Cardiac fibroblast (primary cell): ENCODE data around the gene BTBD16.

Experiments used
- DNase-seq, 2 donors: peaks; one replicate each; pipeline versions ENCODE4 v3.0.0 to v3.0.0-alpha.2; 2010; ENCODE audit warnings: low read depth in 2 of 2
- H3K4me3 ChIP-seq, 2 donors: replicated peaks in 1 of 2; 1 replicate in 1 of 2; 2 replicates in 1 of 2; pipeline ENCODE4 v1.5.1; 2011; ENCODE audit warnings: low read depth in 2 of 2, low read length in 2 of 2, mild to moderate bottlenecking in 2 of 2, moderate library complexity in 1 of 2
- CTCF ChIP-seq: IDR thresholded peaks from one replicate; pipeline ENCODE4 v1.5.1; 2011; ENCODE audit warnings: low read depth, mild to moderate bottlenecking, low read length, inconsistent platforms

BTBD16 gene

GRCh38 chr10:122267849-122268737 lies 3.0 kb upstream of the BTBD16 start:
- DNase-seq = peak; percentile 45 to 50
- H3K4me3 ChIP-seq = no peak overlapping the region
- peak; percentile 98 for TF ChIP-seq CTCF

- H3K4me3 ChIP-seq = no peak overlapping the region
- TF ChIP-seq CTCF = no peak
- DNase-seq = no peak
Measured at GRCh38 chr10:122269059-122269687, 1.9 kb upstream of the BTBD16 start.

GRCh38 chr10:122273966-122274545 lies 3.0 kb downstream of the BTBD16 start:
- TF ChIP-seq CTCF = no peak
- H3K4me3 ChIP-seq = no peak overlapping the region
- DNase-seq = no peak

- peak; percentile 18 for TF ChIP-seq CTCF
- no peak overlapping the region for H3K4me3 ChIP-seq
- peak; percentile 33 to 79 for DNase-seq
Measured at GRCh38 chr10:122276611-122277208, 5.6 kb downstream of the BTBD16 start.

GRCh38 chr10:122277526-122278136 lies 6.5 kb downstream of the BTBD16 start:
- TF ChIP-seq CTCF = no peak
- no peak for DNase-seq
- H3K4me3 ChIP-seq = no peak overlapping the region

- no peak overlapping the region for H3K4me3 ChIP-seq
- peak; percentile 54 to 60 for DNase-seq
- peak; percentile 76 for TF ChIP-seq CTCF
Measured at GRCh38 chr10:122279725-122280141, 8.6 kb downstream of the BTBD16 start.
